Measurements from ENCODE around the gene SARDH. TPM values are rescaled to one million over a fixed set of nuclear protein-coding genes. Genes with fewer than 3 reads are reported as not detected.

The SARDH gene
- total and polyA plus RNA-seq, 2 of the 13 experiments (the other 11 are each of a cell fraction or from before 2014, with no cell fraction given): 11.6 to 34.9 TPM

GRCh38 chr9:133768859-133769510, 30.8 kb upstream of the SARDH start (continued):
- TF ChIP-seq ATF6 (CRISPR knock-in tag; conservative IDR thresholded peaks at IDR 0.05): no peak
- TF ChIP-seq ZNF260 (CRISPR knock-in tag; IDR thresholded peaks at IDR 0.05; ENCODE audit: borderline replicate concordance, low read depth): no peak
- TF ChIP-seq PRDM4 (CRISPR knock-in tag; IDR thresholded peaks at IDR 0.05; ENCODE audit: borderline replicate concordance): no peak
- no peak for TF ChIP-seq ZNF616 (CRISPR knock-in tag; IDR thresholded peaks at IDR 0.05; ENCODE audit: low read depth)
- no peak for TF ChIP-seq CSRNP2 (CRISPR knock-in tag; conservative IDR thresholded peaks at IDR 0.05; ENCODE audit: low read depth)
- TF ChIP-seq ZNF496 (CRISPR knock-in tag; IDR thresholded peaks at IDR 0.05; ENCODE audit: insufficient replicate concordance): no peak
- peak; percentile 33; the same call in 1 of the 2 replicates for TF ChIP-seq ZNF746 (CRISPR knock-in tag; IDR thresholded peaks at IDR 0.05)
- TF ChIP-seq ZNF362 (CRISPR knock-in tag; IDR thresholded peaks at IDR 0.05; ENCODE audit: borderline replicate concordance): peak; percentile 68; the same call in 1 of the 2 replicates
- peak; percentile 76; the same call in 1 of the 2 replicates for TF ChIP-seq ZNF691 (CRISPR knock-in tag; IDR thresholded peaks at IDR 0.05; ENCODE audit: borderline replicate concordance, low read depth)
- TF ChIP-seq MXD4 (CRISPR knock-in tag; IDR thresholded peaks at IDR 0.05): 0 out of 2 replicates have a peak, but pooled peaks have one; percentile 76
- no peak for TF ChIP-seq PHB2 (IDR thresholded peaks at IDR 0.05; ENCODE audit: partially characterized antibody)
- no peak for TF ChIP-seq ZSCAN22 (CRISPR knock-in tag; IDR thresholded peaks at IDR 0.05)
- peak; percentile 67; the same call in 1 of the 2 replicates for TF ChIP-seq ZNF350 (CRISPR knock-in tag; IDR thresholded peaks at IDR 0.05; ENCODE audit: borderline replicate concordance, low read depth)
- TF ChIP-seq MXI1 (IDR thresholded peaks at IDR 0.05; ENCODE audit: borderline replicate concordance, low read depth, low read length): peak; percentile 66; the same call in 1 of the 3 replicates
- TF ChIP-seq ZNF777 (CRISPR knock-in tag; IDR thresholded peaks at IDR 0.05): no peak
- TF ChIP-seq SPEN (CRISPR knock-in tag; IDR thresholded peaks at IDR 0.05; ENCODE audit: low read depth): 0 out of 2 replicates have a peak, but pooled peaks have one; percentile 41
- no peak for TF ChIP-seq ZSCAN30 (CRISPR knock-in tag; IDR thresholded peaks at IDR 0.05)
- TF ChIP-seq TBP (CRISPR knock-in tag; IDR thresholded peaks at IDR 0.05): no peak
- TF ChIP-seq HNRNPL (IDR thresholded peaks at IDR 0.05; ENCODE audit: low read depth, low read length): no peak
- no peak for TF ChIP-seq PREB (CRISPR knock-in tag; IDR thresholded peaks at IDR 0.05)
